ENCODE data around the gene MVB12B. TPM values are rescaled to one million over a fixed set of nuclear protein-coding genes. Genes with fewer than 3 reads are reported as not detected.
A peak's percentile ranks its signal among the peaks of the same experiment; 100 is the strongest.

The MVB12B gene
- total RNA-seq, 2 experiments from 2014 or later: 7.9 to 9.5 TPM

- no peaks in the 10 kb centered on the region for H3K27me3 Mint-ChIP-seq
- H3K9me3 Mint-ChIP-seq: peaks cover 23% of the 10 kb centered on the region
- DNase-seq: no peak
- H3K4me3 Mint-ChIP-seq: no peak overlapping the region
- H3K27ac Mint-ChIP-seq: no peak overlapping the region
- H3K4me1 Mint-ChIP-seq: peaks cover 10% of the 10 kb centered on the region
- H3K36me3 Mint-ChIP-seq: peaks cover 41% of the 10 kb centered on the region
These were observed 33.4 kb downstream of the MVB12B start for GRCh38 chr9:126360073-126360472.

GRCh38 chr9:126361810-126362238 is 35.2 kb downstream of the MVB12B start:
- Mint-ChIP-seq H3K4me3 (no peak overlapping the region), H3K27me3 (no peaks in the 10 kb centered on the region), H3K9me3 (peaks cover 23% of the 10 kb centered on the region), H3K36me3 (peaks cover 39% of the 10 kb centered on the region), H3K27ac (no peak overlapping the region), H3K4me1 (peaks cover 12% of the 10 kb centered on the region)
- no peak for DNase-seq

DNA sequence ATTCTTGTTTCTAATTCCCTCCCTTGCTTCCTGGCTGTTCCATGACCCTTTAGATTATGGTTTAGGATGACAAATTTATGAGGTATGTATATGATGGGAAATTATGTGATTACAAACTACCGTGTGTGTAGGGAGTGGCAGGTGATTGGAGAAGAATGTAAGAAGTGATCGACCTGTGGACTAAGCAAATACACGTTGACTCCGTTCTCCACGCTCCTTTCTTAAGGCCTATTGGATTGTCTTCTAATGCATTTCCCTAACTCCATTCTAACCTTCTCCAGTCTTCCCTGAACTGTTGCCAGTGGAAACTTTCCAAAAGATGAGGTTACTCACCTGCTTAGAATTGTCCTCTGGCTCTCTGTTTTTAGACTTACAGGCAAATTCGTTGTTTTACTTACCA is 36.6 kb downstream of the MVB12B start:
- Mint-ChIP-seq H3K27me3 (no peaks in the 10 kb centered on the region), H3K4me1 (peaks cover 12% of the 10 kb centered on the region), H3K9me3 (peaks cover 23% of the 10 kb centered on the region), H3K4me3 (no peak overlapping the region), H3K36me3 (peaks cover 39% of the 10 kb centered on the region), H3K27ac (no peak overlapping the region)
- no peak for DNase-seq

DNA sequence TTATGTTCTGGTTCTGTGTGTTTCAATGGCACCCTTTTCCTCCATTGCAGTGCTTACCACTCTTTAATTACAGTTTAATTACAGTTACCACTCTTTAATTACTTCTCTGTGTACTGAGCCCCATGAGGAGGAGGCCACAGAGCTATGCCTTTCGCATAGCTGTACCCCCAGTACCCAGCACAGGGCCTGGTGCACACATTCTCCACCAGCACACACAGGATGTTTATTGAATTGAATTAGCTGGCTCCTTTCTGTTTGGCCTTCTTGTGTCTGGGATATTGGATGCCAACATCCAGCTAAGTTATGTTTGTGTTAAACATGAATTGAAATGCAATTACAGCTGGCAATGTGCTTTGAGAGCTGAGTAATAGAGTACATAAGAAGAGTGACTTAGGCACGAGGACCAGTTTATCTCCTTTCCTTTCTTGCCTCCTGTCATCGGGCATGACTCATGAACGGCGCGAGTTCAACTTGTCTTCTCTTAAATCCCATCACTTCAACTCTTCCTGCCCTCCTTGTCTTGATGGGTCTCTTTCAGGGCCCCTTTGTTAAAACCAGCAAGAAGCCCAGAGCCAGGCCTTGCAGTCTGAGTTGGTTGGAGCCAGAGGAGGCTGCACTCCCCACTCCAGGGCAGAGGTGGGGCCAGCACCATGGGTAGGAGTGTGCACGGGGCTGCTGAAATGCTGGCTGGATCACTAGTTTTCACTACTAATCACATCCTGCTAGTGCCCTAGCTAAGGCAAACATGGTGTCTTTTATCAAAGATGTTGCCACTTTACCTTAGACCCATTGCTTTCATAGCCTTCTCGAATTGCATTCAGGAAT is 37.4 kb downstream of the MVB12B start:
- Mint-ChIP-seq H3K36me3 (peaks cover 37% of the 10 kb centered on the region), H3K9me3 (peaks cover 21% of the 10 kb centered on the region), H3K4me1 (peaks cover 12% of the 10 kb centered on the region), H3K27ac (no peak overlapping the region), H3K27me3 (no peaks in the 10 kb centered on the region), H3K4me3 (no peak overlapping the region)
- no peak for DNase-seq

DNA sequence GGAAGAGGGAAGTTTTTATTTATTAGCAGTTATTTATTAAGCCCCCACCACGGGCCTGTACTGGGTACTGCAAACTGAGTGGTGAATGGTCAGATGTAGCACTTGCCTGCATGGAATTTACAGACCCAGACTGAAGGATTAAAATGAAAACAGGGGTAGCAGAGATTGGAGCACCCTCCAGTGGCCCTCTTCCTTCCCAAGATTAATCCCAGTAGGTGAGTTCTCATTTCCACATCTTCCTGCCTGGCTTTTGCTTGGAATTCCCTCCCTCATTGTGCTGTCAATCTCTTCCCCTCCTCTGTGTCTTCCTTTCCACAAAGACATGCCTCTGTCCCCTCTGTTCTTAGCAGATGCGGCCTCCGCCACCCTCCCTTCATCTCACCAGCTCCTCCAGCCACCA is 39.2 kb downstream of the MVB12B start:
- peaks cover 9% of the 10 kb centered on the region for H3K9me3 Mint-ChIP-seq
- no peaks in the 10 kb centered on the region for H3K27me3 Mint-ChIP-seq
- H3K4me1 Mint-ChIP-seq: peaks cover 6% of the 10 kb centered on the region
- no peak for DNase-seq
- peaks cover 26% of the 10 kb centered on the region for H3K36me3 Mint-ChIP-seq
- H3K27ac Mint-ChIP-seq: no peak overlapping the region
- no peak overlapping the region for H3K4me3 Mint-ChIP-seq

- H3K4me3 Mint-ChIP-seq: no peak overlapping the region
- peaks cover 24% of the 10 kb centered on the region for H3K36me3 Mint-ChIP-seq
- H3K4me1 Mint-ChIP-seq: peaks cover 6% of the 10 kb centered on the region
- H3K9me3 Mint-ChIP-seq: peaks cover 6% of the 10 kb centered on the region
- H3K27ac Mint-ChIP-seq: peak overlapping the region; percentile 47
- no peaks in the 10 kb centered on the region for H3K27me3 Mint-ChIP-seq
- DNase-seq: no peak
These were observed 39.9 kb downstream of the MVB12B start for GRCh38 chr9:126366366-126367011.

DNA sequence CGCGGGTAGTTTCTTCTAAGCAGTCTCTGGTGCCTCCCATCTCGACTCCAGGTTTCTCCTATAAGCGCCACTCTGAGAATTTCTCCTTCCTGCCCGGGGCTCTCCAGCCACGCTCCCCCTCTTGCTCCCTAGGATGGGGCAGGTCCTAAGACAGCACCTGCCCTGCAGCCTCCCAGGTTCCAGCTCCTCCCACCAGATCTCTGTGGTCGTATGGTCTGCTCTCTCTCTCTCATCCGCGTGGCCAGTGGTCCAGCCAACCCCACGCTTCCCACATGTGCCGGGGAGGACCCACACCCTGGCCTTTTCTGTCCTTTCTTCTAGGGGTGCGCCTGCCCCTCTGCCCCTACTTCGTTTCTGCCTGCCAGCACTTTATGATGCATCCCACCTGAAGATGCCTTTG is 40.5 kb downstream of the MVB12B start:
- Mint-ChIP-seq H3K9me3 (peaks cover 2% of the 10 kb centered on the region), H3K36me3 (peaks cover 20% of the 10 kb centered on the region), H3K27ac (no peak overlapping the region)

DNA sequence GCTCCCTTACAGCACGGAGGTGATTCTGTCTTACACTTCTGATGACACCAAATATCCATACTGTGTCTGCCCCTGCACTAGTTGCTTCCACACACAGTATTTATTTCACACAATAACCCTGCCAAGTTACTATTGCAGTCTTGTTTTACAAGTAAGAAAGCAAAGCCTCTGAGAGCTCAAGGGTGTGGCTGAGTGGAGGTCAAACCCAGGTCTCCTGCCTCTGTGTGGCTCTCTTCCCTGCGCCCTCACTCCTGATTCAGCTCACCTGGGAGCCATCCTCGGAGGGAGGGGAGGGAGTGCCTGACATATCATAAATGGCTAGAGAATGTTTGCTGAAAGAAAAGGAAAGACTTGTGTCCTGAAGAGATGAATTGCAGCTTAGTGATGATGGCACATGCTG is 41.0 kb downstream of the MVB12B start:
- no peak overlapping the region for H3K4me3 Mint-ChIP-seq
- DNase-seq: no peak
- no peak overlapping the region for H3K27ac Mint-ChIP-seq
- H3K4me1 Mint-ChIP-seq: peaks cover 8% of the 10 kb centered on the region
- H3K27me3 Mint-ChIP-seq: no peaks in the 10 kb centered on the region
- no peaks in the 10 kb centered on the region for H3K9me3 Mint-ChIP-seq
- peaks cover 20% of the 10 kb centered on the region for H3K36me3 Mint-ChIP-seq

More for the DNA sequence above, 40.5 kb downstream of the MVB12B start:
- Mint-ChIP-seq H3K4me3 (no peak overlapping the region), H3K4me1 (peaks cover 6% of the 10 kb centered on the region), H3K27me3 (no peaks in the 10 kb centered on the region)
- DNase-seq: no peak

- Mint-ChIP-seq H3K4me1 (peaks cover 12% of the 10 kb centered on the region), H3K9me3 (no peaks in the 10 kb centered on the region), H3K27ac (no peak overlapping the region), H3K27me3 (no peaks in the 10 kb centered on the region), H3K4me3 (no peak overlapping the region), H3K36me3 (peaks cover 21% of the 10 kb centered on the region)
- no peak for DNase-seq
These were observed 41.4 kb downstream of the MVB12B start for GRCh38 chr9:126368020-126368419.

DNA sequence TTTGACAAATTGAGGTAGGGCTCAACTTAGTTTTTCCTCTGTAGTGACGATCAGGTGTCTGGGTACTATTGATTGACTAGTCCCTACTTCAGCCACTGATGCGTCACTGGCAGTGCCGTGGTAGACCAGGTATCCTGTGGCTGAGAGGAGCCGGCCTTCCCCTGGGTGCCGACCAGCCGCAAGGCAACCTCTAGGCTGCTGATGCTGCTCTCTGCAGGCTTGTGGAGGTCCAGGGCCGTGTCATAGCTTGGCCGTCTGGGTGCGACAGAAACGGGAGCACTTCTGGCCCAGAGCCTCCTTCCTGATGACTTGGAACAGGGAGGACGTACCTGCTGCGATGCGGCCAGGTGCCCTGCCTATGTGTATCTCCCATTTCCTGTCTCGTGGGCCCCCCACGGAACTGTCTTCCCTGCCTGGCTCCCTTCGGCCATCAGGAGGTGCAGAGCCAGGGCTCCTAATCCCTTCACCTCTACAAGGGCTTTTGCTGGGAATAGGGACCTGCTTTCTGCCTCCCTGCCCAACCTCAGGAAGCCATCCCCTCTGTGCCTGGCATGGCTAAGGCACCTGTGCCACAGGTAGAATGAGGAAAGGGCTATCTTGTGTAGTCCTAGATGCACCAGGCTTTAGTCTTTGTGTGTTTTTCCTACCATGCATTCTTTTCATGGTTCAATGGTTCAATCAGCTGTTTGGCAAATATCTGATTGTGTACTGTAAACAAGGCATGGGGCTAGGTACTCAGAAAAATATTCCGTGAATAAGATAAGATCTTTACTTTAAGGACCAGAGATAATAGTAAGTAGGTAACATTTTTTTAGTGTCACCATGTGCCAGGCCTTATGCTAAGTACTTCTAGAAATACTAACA is 44.6 kb downstream of the MVB12B start:
- Mint-ChIP-seq H3K4me3 (no peak overlapping the region), H3K27me3 (no peaks in the 10 kb centered on the region), H3K9me3 (no peaks in the 10 kb centered on the region), H3K27ac (no peak overlapping the region), H3K36me3 (peaks cover 9% of the 10 kb centered on the region), H3K4me1 (peaks cover 23% of the 10 kb centered on the region)
- no peak for DNase-seq

- Mint-ChIP-seq H3K27ac (peak overlapping the region; percentile 8), H3K27me3 (no peaks in the 10 kb centered on the region), H3K4me1 (peaks cover 25% of the 10 kb centered on the region)
These were observed 46.1 kb downstream of the MVB12B start for GRCh38 chr9:126372716-126373115.

DNA sequence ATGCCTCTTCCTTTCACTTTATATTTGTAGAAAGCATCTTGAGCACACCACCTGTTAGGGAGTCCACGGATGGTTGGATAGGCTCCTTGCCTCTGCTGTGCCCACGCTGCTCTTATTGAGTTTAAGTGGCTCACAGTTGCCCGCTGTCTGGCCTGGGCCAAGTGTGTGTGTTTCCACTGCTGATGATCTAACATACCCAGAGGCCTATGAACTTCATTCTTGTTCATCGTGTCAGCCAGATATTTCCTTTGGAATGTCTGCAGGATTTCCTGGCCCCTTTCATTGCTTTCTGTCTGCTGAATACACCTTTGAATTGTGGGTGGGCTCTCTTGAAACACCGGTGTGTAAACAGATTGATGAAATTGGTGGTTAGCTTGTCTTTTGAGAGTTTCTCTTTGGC is 46.6 kb downstream of the MVB12B start:
- Mint-ChIP-seq H3K4me3 (no peak overlapping the region), H3K27me3 (no peaks in the 10 kb centered on the region), H3K27ac (no peak overlapping the region), H3K4me1 (peaks cover 25% of the 10 kb centered on the region), H3K36me3 (peaks cover 6% of the 10 kb centered on the region), H3K9me3 (no peaks in the 10 kb centered on the region)
- DNase-seq: no peak

More at GRCh38 chr9:126372716-126373115, 46.1 kb downstream of the MVB12B start:
- H3K4me3 Mint-ChIP-seq: no peak overlapping the region
- no peaks in the 10 kb centered on the region for H3K9me3 Mint-ChIP-seq
- peaks cover 6% of the 10 kb centered on the region for H3K36me3 Mint-ChIP-seq
- DNase-seq: no peak

DNA sequence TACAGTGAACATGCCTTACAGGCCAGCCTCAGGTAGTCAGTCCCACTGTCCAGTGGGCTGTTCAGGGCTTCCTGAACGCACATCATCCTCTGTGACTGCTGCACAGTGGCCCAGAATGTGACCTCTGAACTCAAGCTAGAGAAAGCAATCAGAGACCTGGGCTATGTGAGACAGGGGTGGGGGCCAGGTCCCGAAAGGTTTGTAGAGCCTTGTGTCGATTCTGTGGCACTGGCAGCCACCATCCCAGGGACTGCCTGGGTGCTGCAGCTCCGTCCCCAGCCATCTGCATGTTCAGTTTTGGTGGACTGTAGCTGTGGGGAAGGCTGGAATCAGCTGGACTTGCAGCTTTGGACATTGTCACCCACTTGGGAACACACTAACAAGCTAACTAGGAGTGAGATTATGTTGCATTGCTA is 47.7 kb downstream of the MVB12B start:
- no peak overlapping the region for H3K4me3 Mint-ChIP-seq
- H3K36me3 Mint-ChIP-seq: peaks cover 6% of the 10 kb centered on the region
- H3K9me3 Mint-ChIP-seq: no peaks in the 10 kb centered on the region
- DNase-seq: no peak
- no peak overlapping the region for H3K27ac Mint-ChIP-seq
- no peaks in the 10 kb centered on the region for H3K27me3 Mint-ChIP-seq
- peaks cover 25% of the 10 kb centered on the region for H3K4me1 Mint-ChIP-seq

- Mint-ChIP-seq H3K4me1 (peaks cover 25% of the 10 kb centered on the region), H3K27ac (peak overlapping the region; percentile 14), H3K36me3 (peaks cover 6% of the 10 kb centered on the region), H3K4me3 (peak overlapping the region; percentile 35), H3K27me3 (no peaks in the 10 kb centered on the region), H3K9me3 (no peaks in the 10 kb centered on the region)
- DNase-seq: no peak
These were observed 48.8 kb downstream of the MVB12B start for GRCh38 chr9:126375386-126375785.

Data from activated naive CD8-positive, alpha-beta T cell treated with anti-CD3 and anti-CD28 coated beads for 36 hours (primary cell).